HG03565 (cell line): Measurements from ENCODE around the gene WDFY2.

ENCODE experiments used
- ATAC-seq: cut with Tn5 transposase; IDR thresholded peaks from one replicate; pipeline ENCODE4 v1.9.1; 2021; ENCODE audit warnings: mild to moderate bottlenecking, moderate library complexity; ENCODE audit not compliant: unreplicated experiment

WDFY2 gene

GRCh38 chr13:51806566-51806965, 222.3 kb downstream of the WDFY2 start:
- no peak for ATAC-seq

GRCh38 chr13:51807041-51807440, 222.8 kb downstream of the WDFY2 start:
- no peak for ATAC-seq

GRCh38 chr13:51808811-51809210, 224.5 kb downstream of the WDFY2 start:
- ATAC-seq: no peak

GRCh38 chr13:51811046-51811445, 226.8 kb downstream of the WDFY2 start:
- no peak for ATAC-seq

- ATAC-seq: peak; percentile 42
Observed at GRCh38 chr13:51811920-51812451, 227.7 kb downstream of the WDFY2 start.

GRCh38 chr13:51814071-51814470, 229.8 kb downstream of the WDFY2 start:
- no peak for ATAC-seq

GRCh38 chr13:51814825-51815650, 230.8 kb downstream of the WDFY2 start:
- ATAC-seq: peak; percentile 59

GRCh38 chr13:51815848-51816247, 231.6 kb downstream of the WDFY2 start:
- no peak for ATAC-seq

- ATAC-seq: no peak
Observed at GRCh38 chr13:51816604-51817249, 232.5 kb downstream of the WDFY2 start.
